Smooth muscle cell (in vitro differentiated cells): ENCODE measurements around the gene PPT1. TPM values are rescaled to one million over a fixed set of nuclear protein-coding genes. Genes with fewer than 3 reads are reported as not detected.
A peak's percentile ranks its signal among the peaks of the same experiment; 100 is the strongest.

Experiments used
- DNase-seq: peaks from one replicate; lab custom pipeline; 2025; ENCODE audit not compliant: unreplicated experiment; lab: John Stamatoyannopoulos, UW
- H2AFZ ChIP-seq: fragments of 200-600 bp; sonication (generic); 2 replicates; pipeline ENCODE4 v1.6.0; 2016; ENCODE audit warnings: antibody characterized with exemption, low read depth, mild to moderate bottlenecking
- H3F3A ChIP-seq: fragments of 200-600 bp; sonication (generic); 2 replicates; pipeline ENCODE4 v1.6.0; 2017; ENCODE audit warnings: antibody characterized with exemption, low read depth
- H3K27ac ChIP-seq: fragments of 200-600 bp; sonication (generic); 2 replicates; pipeline ENCODE4 v1.5.1; 2016; ENCODE audit warnings: low read depth, mild to moderate bottlenecking
- H3K27me3 ChIP-seq: fragments of 200-600 bp; sonication (generic); 2 replicates; pipeline ENCODE4 v1.6.1; 2016; ENCODE audit warnings: low read depth, mild to moderate bottlenecking
- H3K36me3 ChIP-seq: fragments of 200-600 bp; sonication (generic); 2 replicates; pipeline ENCODE4 v1.5.1; 2016; ENCODE audit warnings: low read depth
- H3K4me1 ChIP-seq: fragments of 200-600 bp; sonication (generic); 2 replicates; pipeline ENCODE4 v1.5.1; 2016; ENCODE audit warnings: low read depth
- H3K4me2 ChIP-seq: fragments of 200-600 bp; sonication (generic); 2 replicates; pipeline ENCODE4 v1.6.0; 2016; ENCODE audit warnings: mild to moderate bottlenecking
- H3K4me3 ChIP-seq: fragments of 200-600 bp; sonication (generic); 2 replicates; pipeline ENCODE4 v1.5.1; 2016; ENCODE audit warnings: mild to moderate bottlenecking
- H3K79me2 ChIP-seq: fragments of 200-600 bp; sonication (generic); 2 replicates; pipeline ENCODE4 v1.6.0; 2016; ENCODE audit warnings: low read depth, mild to moderate bottlenecking
- H3K9ac ChIP-seq: fragments of 200-600 bp; sonication (generic); 2 replicates; pipeline ENCODE4 v1.6.0; 2016; ENCODE audit warnings: low read depth
- H3K9me3 ChIP-seq: fragments of 200-600 bp; sonication (generic); replicated peaks from 2 replicates; pipeline ENCODE4 v1.5.1; 2016; ENCODE audit warnings: low read depth
- H4K20me1 ChIP-seq: fragments of 200-600 bp; sonication (generic); 2 replicates; pipeline ENCODE4 v1.6.0; 2016; ENCODE audit warnings: low read depth
- WGBS: methylation state at CpG from one replicate; pipeline ENCODE4 v1.1.7; 2016; ENCODE audit warnings: low lambda C conversion rate; 5-methylcytosine and 5-hydroxymethylcytosine counted together
- polyA plus RNA-seq: library from polyadenylated mRNA; unstranded; fragments of >200 nt; fragmentation: Nextera tagmentation; extraction: Ambion mirVana; gene quantifications from 2 replicates; pipeline ENCODE4 v1.2.1, GENCODE V29; 2016
- total RNA-seq: library from RNA; depleted of rRNA; stranded (reverse); fragments of >200 nt; gene quantifications from 2 replicates; pipeline ENCODE4 v1.2.3, GENCODE V29; 2014
- TF ChIP-seq, protein P1 (sequence below): fragments of 200-600 bp; sonication (generic); IDR thresholded peaks from 2 replicates; pipeline ENCODE4 v1.5.1; 2017; ENCODE audit warnings: borderline replicate concordance, mild to moderate bottlenecking, antibody characterized with exemption; ENCODE audit not compliant: insufficient read depth, poor library complexity, severe bottlenecking

The PPT1 gene
- total and polyA plus RNA-seq, 2 experiments from 2014 or later = 72.5 to 85.6 TPM

GRCh38 chr1:40058097-40058452 is 39.0 kb downstream of the PPT1 start:
- Histone ChIP-seq H3K4me2 (no peak overlapping the region), H3K36me3 (peaks cover 13% of the 10 kb centered on the region), H3K9ac (no peak overlapping the region), H3K79me2 (peaks cover 97% of the 10 kb centered on the region), H3K27ac (peak overlapping the region; percentile 1), H4K20me1 (peaks cover 100% of the 10 kb centered on the region), H2AFZ (no peak overlapping the region), H3K27me3 (no peaks in the 10 kb centered on the region), H3F3A (peaks cover 12% of the 10 kb centered on the region), H3K4me1 (no peaks in the 10 kb centered on the region), H3K4me3 (no peak overlapping the region), H3K9me3 (no peaks in the 10 kb centered on the region)
- DNase-seq = no peak
- 85% methylated on average over 1 of the region's 1 CpG for WGBS
- TF ChIP-seq, protein P1, sequence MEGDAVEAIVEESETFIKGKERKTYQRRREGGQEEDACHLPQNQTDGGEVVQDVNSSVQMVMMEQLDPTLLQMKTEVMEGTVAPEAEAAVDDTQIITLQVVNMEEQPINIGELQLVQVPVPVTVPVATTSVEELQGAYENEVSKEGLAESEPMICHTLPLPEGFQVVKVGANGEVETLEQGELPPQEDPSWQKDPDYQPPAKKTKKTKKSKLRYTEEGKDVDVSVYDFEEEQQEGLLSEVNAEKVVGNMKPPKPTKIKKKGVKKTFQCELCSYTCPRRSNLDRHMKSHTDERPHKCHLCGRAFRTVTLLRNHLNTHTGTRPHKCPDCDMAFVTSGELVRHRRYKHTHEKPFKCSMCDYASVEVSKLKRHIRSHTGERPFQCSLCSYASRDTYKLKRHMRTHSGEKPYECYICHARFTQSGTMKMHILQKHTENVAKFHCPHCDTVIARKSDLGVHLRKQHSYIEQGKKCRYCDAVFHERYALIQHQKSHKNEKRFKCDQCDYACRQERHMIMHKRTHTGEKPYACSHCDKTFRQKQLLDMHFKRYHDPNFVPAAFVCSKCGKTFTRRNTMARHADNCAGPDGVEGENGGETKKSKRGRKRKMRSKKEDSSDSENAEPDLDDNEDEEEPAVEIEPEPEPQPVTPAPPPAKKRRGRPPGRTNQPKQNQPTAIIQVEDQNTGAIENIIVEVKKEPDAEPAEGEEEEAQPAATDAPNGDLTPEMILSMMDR = no peak

GRCh38 chr1:40057310-40058030 is 39.6 kb downstream of the PPT1 start:
- H3K27ac ChIP-seq = peak overlapping the region; percentile 1
- H2AFZ ChIP-seq = no peak overlapping the region
- H3K27me3 ChIP-seq = no peaks in the 10 kb centered on the region
- H3K9ac ChIP-seq = no peak overlapping the region
- H3K4me2 ChIP-seq = no peak overlapping the region
- no peak for DNase-seq
- H3K9me3 ChIP-seq = no peaks in the 10 kb centered on the region
- H3K4me3 ChIP-seq = no peak overlapping the region
- peaks cover 12% of the 10 kb centered on the region for H3F3A ChIP-seq
- peaks cover 98% of the 10 kb centered on the region for H3K79me2 ChIP-seq
- WGBS = 90% methylated on average over 1 of the region's 1 CpG
- H4K20me1 ChIP-seq = peaks cover 100% of the 10 kb centered on the region
- TF ChIP-seq, protein P1 = no peak
- no peaks in the 10 kb centered on the region for H3K4me1 ChIP-seq
- peaks cover 13% of the 10 kb centered on the region for H3K36me3 ChIP-seq

- Histone ChIP-seq H3K79me2 (peaks cover 99% of the 10 kb centered on the region), H3K36me3 (peaks cover 7% of the 10 kb centered on the region), H4K20me1 (peaks cover 100% of the 10 kb centered on the region), H3K27ac (no peak overlapping the region), H3K4me1 (no peaks in the 10 kb centered on the region), H3K27me3 (no peaks in the 10 kb centered on the region), H3K9me3 (no peaks in the 10 kb centered on the region), H3K4me2 (no peak overlapping the region), H3K9ac (no peak overlapping the region), H2AFZ (no peak overlapping the region), H3F3A (peaks cover 12% of the 10 kb centered on the region), H3K4me3 (no peak overlapping the region)
- 97% methylated on average over 5 of the region's 5 CpGs for whole genome bisulfite sequencing
- no peak for DNase-seq
- TF ChIP-seq, protein P1 = no peak
Measured at GRCh38 chr1:40056519-40057309, 40.3 kb downstream of the PPT1 start.
